ENCODE measurements around the gene PTPRN2. TPM values are rescaled to one million over a fixed set of nuclear protein-coding genes. Genes with fewer than 3 reads are reported as not detected.

The PTPRN2 gene
- total and polyA plus RNA-seq, 9 of the 15 experiments (the other 6 are each of a cell fraction or from before 2014, with no cell fraction given): not detected

- no peak overlapping the region for H3K27ac ChIP-seq (ENCODE audit: extremely low read depth, low read depth, low read length)
- TF ChIP-seq STAT6 (CRISPR knock-in tag; IDR thresholded peaks at IDR 0.05) (no peak), PRDM10 (IDR thresholded peaks at IDR 0.05; ENCODE audit: partially characterized antibody) (no peak), MEF2A (IDR thresholded peaks at IDR 0.05; ENCODE audit: control insufficient read depth, low read depth, low read length) (no peak), RREB1 (CRISPR knock-in tag; IDR thresholded peaks at IDR 0.05) (no peak)
- DNase-seq (ENCODE audit: extremely low read depth in 1 of 4, low spot score in 3 of 4) (no peak), FAIRE-seq (no peak), ATAC-seq (no peak)
- peaks cover 60 to 93% of the 10 kb centered on the region in 2 experiments for H3K27me3 ChIP-seq (ENCODE audit: control insufficient read depth in 2 of 2, insufficient read depth in 2 of 2, low read length in 2 of 2)
- H4K20me1 ChIP-seq (replicated peaks; ENCODE audit: control insufficient read depth, insufficient read depth, low read length): peaks cover 26% of the 10 kb centered on the region
- under 1% methylated on average over 12 of the region's 12 CpGs for WGBS (ENCODE audit: insufficient coverage, low coverage, missing lambda C conversion rate)
- H3K9ac ChIP-seq (ENCODE audit: insufficient read depth in 1 of 2, low read depth in 2 of 2, low read length in 2 of 2): no peak overlapping the region
- ChIA-PET CTCF (ENCODE audit: low intra/inter-chr PET ratio) (no interaction called here), POLR2A (no interaction called here)
- in situ Hi-C loops (cut with MboI) (no loop called here), intact Hi-C loops (cut with micrococcal nuclease) (no loop called here)
- BruUV-seq (replicated peaks): no TSS peak
- no peak overlapping the region for H2AFZ ChIP-seq (ENCODE audit: low read depth, low read length)
- no peaks in the 10 kb centered on the region for H3K36me3 ChIP-seq (ENCODE audit: control insufficient read depth, insufficient read depth, low read length)
- no peaks in the 10 kb centered on the region for H3K9me1 ChIP-seq (ENCODE audit: control insufficient read depth, insufficient read depth, low read length)
- peaks cover 0 to 7% of the 10 kb centered on the region in 2 experiments; a peak in 1 of 5 replicates for H3K4me1 ChIP-seq (replicated peaks in 1 of 2; ENCODE audit: control insufficient read depth in 2 of 2, insufficient read depth in 2 of 2, low read length in 2 of 2)
- H3K79me2 ChIP-seq (ENCODE audit: control insufficient read depth, insufficient read depth, low read length): no peaks in the 10 kb centered on the region
- no peak overlapping the region for H3K4me3 ChIP-seq
- H3K9me3 ChIP-seq (replicated peaks; ENCODE audit: control insufficient read depth, insufficient read depth, low read depth, low read length): no peaks in the 10 kb centered on the region
- H3K4me2 ChIP-seq (ENCODE audit: insufficient read depth, low read length): no peak overlapping the region
Observed at GRCh38 chr7:157782041-157782440, 805.6 kb downstream of the PTPRN2 start.
